Suprapubic skin (tissue), 3 donors: Measurements from ENCODE around the gene GSN.

Source experiments
- CTCF ChIP-seq, 2 donors: fragments of 200-600 bp in 1 of 2; fragments of 450-650 bp in 1 of 2; sonication (generic) in 1 of 2; IDR thresholded peaks; one replicate each; pipeline ENCODE4 v1.5.1; 2016 to 2019; ENCODE audit warnings: antibody characterized with exemption in 2 of 2, mild to moderate bottlenecking in 1 of 2, moderate library complexity in 1 of 2
- POLR2AphosphoS5 ChIP-seq, 3 donors: sonication (generic); formaldehyde crosslinking; IDR thresholded peaks; one replicate each; pipeline ENCODE4 v1.6.1; 2017; ENCODE audit warnings: antibody characterized with exemption in 3 of 3

- TF ChIP-seq CTCF (IDR thresholded peaks at IDR 0.05), result no peak
- no peak for TF ChIP-seq POLR2AphosphoS5 (IDR thresholded peaks at IDR 0.05)
Observed at GRCh38 chr9:121220996-121221663, 46.8 kb upstream of the GSN start.
